AG04450 (cell line): Measurements from ENCODE around the gene HEYL. TPM values are rescaled to one million over a fixed set of nuclear protein-coding genes. Genes with fewer than 3 reads are reported as not detected.

Experiments
- CTCF ChIA-PET: fragments of 300-600, 350-600 bp; formaldehyde crosslinking; extraction: SDS; loops from one replicate; lab custom pipeline; 2022; ENCODE audit warnings: antibody characterized with exemption, inconsistent platforms; lab: Charles Lee
- POLR2A ChIA-PET: fragments of 350-600 bp; formaldehyde crosslinking; extraction: SDS; loops from one replicate; lab custom pipeline; 2021; ENCODE audit warnings: antibody characterized with exemption, inconsistent platforms; lab: Yijun Ruan, JAX
- DNase-seq: peaks from one replicate; pipeline ENCODE4 v3.0.0-alpha.2; 2011; ENCODE audit warnings: low read depth, low spot score
- H3K27ac ChIP-seq: one replicate; pipeline ENCODE4 v1.5.1; 2012; ENCODE audit warnings: low read depth, low read length, control low read depth
- H3K27me3 ChIP-seq: one replicate; pipeline ENCODE4 v1.6.0; 2012; ENCODE audit warnings: low read length; ENCODE audit not compliant: control insufficient read depth, insufficient read depth
- H3K4me3 ChIP-seq: 2 replicates; pipeline ENCODE4 v1.5.1; 2011; ENCODE audit warnings: mild to moderate bottlenecking, low read depth, low read length, control low read depth
- H3K9me3 ChIP-seq: 2 replicates; pipeline ENCODE4 v1.5.1; 2012; ENCODE audit warnings: low read length; ENCODE audit not compliant: control insufficient read depth, insufficient read depth
- CTCF ChIP-seq: IDR thresholded peaks from 2 replicates; pipeline ENCODE4 v1.5.1; 2011; ENCODE audit warnings: low read depth, low read length, control low read depth, inconsistent platforms
- polyA plus RNA-seq: library from polyadenylated mRNA; depleted of rRNA; stranded (reverse); fragments of >200 nt; gene quantifications from 2 replicates; pipeline ENCODE4 v1.2.3, GENCODE V29; 2011

Gene HEYL
- polyA plus RNA-seq, 1 experiment, result 0.14 TPM

GRCh38 chr1:39679821-39680220 is 40.4 kb upstream of the HEYL start:
- no peak for DNase-seq
- ChIA-PET POLR2A (no interaction called here), CTCF (interaction anchor here (1.0 to 2.2 kb wide), 3 partner anchors 22 to 73 kb away, joined by 3 to 6 read pairs (median 5); no protein-coding TSS in a partner anchor)
- Histone ChIP-seq H3K4me3 (no peak overlapping the region), H3K9me3 (no peaks in the 10 kb centered on the region; the same call in 1 of the 2 replicates), H3K27me3 (peaks cover 67% of the 10 kb centered on the region), H3K27ac (no peak overlapping the region)
- TF ChIP-seq CTCF, result no peak

GRCh38 chr1:39678889-39679288 is 39.4 kb upstream of the HEYL start:
- no peak for DNase-seq
- TF ChIP-seq CTCF, result no peak
- POLR2A ChIA-PET, result no interaction called here
- Histone ChIP-seq H3K4me3 (no peak overlapping the region), H3K27ac (no peak overlapping the region), H3K27me3 (peaks cover 66% of the 10 kb centered on the region), H3K9me3 (no peaks in the 10 kb centered on the region; the same call in 1 of the 2 replicates)
- CTCF ChIA-PET, result interaction anchor here (1.8 kb wide), 1 partner anchor 20 kb away, joined by 6 read pairs; no protein-coding TSS in a partner anchor

GRCh38 chr1:39677645-39678044 is 38.2 kb upstream of the HEYL start:
- POLR2A ChIA-PET, result no interaction called here
- Histone ChIP-seq H3K9me3 (no peaks in the 10 kb centered on the region), H3K4me3 (no peak overlapping the region), H3K27ac (no peak overlapping the region), H3K27me3 (peaks cover 65% of the 10 kb centered on the region)
- TF ChIP-seq CTCF, result no peak
- DNase-seq, result no peak
- CTCF ChIA-PET, result interaction anchor here (0.8 to 1.8 kb wide), 3 partner anchors 19 to 72 kb away, joined by 3 to 6 read pairs (median 3); no protein-coding TSS in a partner anchor

GRCh38 chr1:39676948-39677548 is 37.6 kb upstream of the HEYL start:
- ChIA-PET CTCF (interaction anchor here (0.8 to 1.8 kb wide), 3 partner anchors 18 to 71 kb away, joined by 3 to 6 read pairs (median 3); no protein-coding TSS in a partner anchor), POLR2A (no interaction called here)
- TF ChIP-seq CTCF, result no peak
- H3K27me3 ChIP-seq, result peaks cover 65% of the 10 kb centered on the region
- no peak overlapping the region for H3K4me3 ChIP-seq
- DNase-seq, result no peak
- no peaks in the 10 kb centered on the region for H3K9me3 ChIP-seq
- no peak overlapping the region for H3K27ac ChIP-seq

GRCh38 chr1:39675220-39675619 is 35.8 kb upstream of the HEYL start:
- no peak for DNase-seq
- no peak for TF ChIP-seq CTCF
- H3K9me3 ChIP-seq, result no peaks in the 10 kb centered on the region; the same call in 1 of the 2 replicates
- H3K27ac ChIP-seq, result no peak overlapping the region
- POLR2A ChIA-PET, result no interaction called here
- CTCF ChIA-PET, result interaction anchor here (0.9 to 1.4 kb wide), 3 partner anchors 17 to 43 kb away, joined by 3 to 7 read pairs (median 3); no protein-coding TSS in a partner anchor
- peaks cover 67% of the 10 kb centered on the region for H3K27me3 ChIP-seq
- H3K4me3 ChIP-seq, result no peak overlapping the region
